GM12874 (cell line): ENCODE data around the gene PLCXD3.

Source experiments
- CTCF ChIP-seq: IDR thresholded peaks from 2 replicates; pipeline ENCODE4 v1.5.1; 2011; ENCODE audit warnings: low read depth, mild to moderate bottlenecking, control low read depth, low read length, moderate library complexity; ENCODE audit not compliant: insufficient read depth

PLCXD3 gene

GRCh38 chr5:41365369-41365768 is 145.0 kb downstream of the PLCXD3 start:
- no peak for TF ChIP-seq CTCF

GRCh38 chr5:41364346-41364745 is 146.1 kb downstream of the PLCXD3 start:
- TF ChIP-seq CTCF = no peak

- no peak for TF ChIP-seq CTCF
Measured at GRCh38 chr5:41363343-41363986, 146.9 kb downstream of the PLCXD3 start.

- TF ChIP-seq CTCF = no peak
Measured at GRCh38 chr5:41356786-41357185, 153.6 kb downstream of the PLCXD3 start.

- TF ChIP-seq CTCF = no peak
Measured at GRCh38 chr5:41349846-41350245, 160.6 kb downstream of the PLCXD3 start.

- no peak for TF ChIP-seq CTCF
Measured at GRCh38 chr5:41347569-41347968, 162.8 kb downstream of the PLCXD3 start.

GRCh38 chr5:41346609-41347008 is 163.8 kb downstream of the PLCXD3 start:
- no peak for TF ChIP-seq CTCF

- TF ChIP-seq CTCF = no peak
Measured at GRCh38 chr5:41345295-41345694, 165.1 kb downstream of the PLCXD3 start.
